Gastrocnemius medialis (tissue), 4 donors: ENCODE data around the gene DMPK.

Source experiments
- CTCF ChIP-seq, 5 experiments: fragments of 450-650 bp in 3 of 5; fragments of 200-600 bp in 2 of 5; sonication (generic) in 2 of 5; IDR thresholded peaks in 4 of 5; conservative IDR thresholded peaks in 1 of 5; 1 replicate in 4 of 5; 2 replicates in 1 of 5; pipeline ENCODE4 v1.5.1; 2016 to 2019; ENCODE audit warnings: antibody characterized with exemption in 5 of 5, mild to moderate bottlenecking in 3 of 5, moderate library complexity in 3 of 5
- POLR2A ChIP-seq, 2 donors: fragments of 450-650 bp; IDR thresholded peaks; one replicate each; pipeline ENCODE4 v1.6.1; 2017; ENCODE audit warnings: antibody characterized with exemption in 2 of 2, mild to moderate bottlenecking in 2 of 2, moderate library complexity in 2 of 2

- TF ChIP-seq POLR2A (IDR thresholded peaks at IDR 0.05) (no peak), CTCF (IDR thresholded peaks at IDR 0.05 in 4 of 5, conservative IDR thresholded peaks at IDR 0.05 in 1 of 5) (no peak)
Observed at GRCh38 chr19:45822716-45823115, 40.4 kb upstream of the DMPK start.
